LoVo (cell line): ENCODE measurements around the gene ASXL3.

Experiments used
- DNase-seq: peaks from one replicate; pipeline ENCODE4 v3.0.0-alpha.2; 2016; ENCODE audit warnings: low spot score

Gene ASXL3

DNA sequence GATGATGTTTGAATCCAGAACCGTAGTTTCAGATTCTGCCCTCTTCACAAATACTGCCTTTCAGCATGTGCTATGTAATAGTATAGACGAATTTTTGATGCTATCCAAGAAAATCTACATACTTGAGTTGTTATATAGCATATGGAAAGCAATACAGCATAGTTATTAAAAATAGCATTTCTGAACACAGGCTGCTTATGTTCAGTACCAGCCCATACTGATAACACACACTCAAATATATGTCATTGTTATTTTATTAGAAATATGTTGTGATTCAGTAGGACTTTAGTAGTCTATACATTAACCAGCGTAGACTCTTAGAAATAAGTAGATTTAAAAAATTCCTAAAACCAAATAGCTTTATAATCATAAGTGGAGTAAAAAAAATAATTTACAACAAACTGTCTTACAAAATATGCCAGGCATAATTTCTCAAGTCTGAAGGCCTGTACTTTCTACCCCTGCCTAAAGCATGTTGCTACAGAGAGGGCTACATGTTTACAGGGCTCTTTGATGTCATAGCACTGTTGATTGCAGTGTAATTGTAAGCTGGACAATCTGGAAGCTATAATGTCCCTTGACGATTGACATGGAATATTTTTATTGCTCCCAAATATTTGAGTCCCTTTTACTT, 86.3 kb downstream of the ASXL3 start:
- no peak for DNase-seq

DNA sequence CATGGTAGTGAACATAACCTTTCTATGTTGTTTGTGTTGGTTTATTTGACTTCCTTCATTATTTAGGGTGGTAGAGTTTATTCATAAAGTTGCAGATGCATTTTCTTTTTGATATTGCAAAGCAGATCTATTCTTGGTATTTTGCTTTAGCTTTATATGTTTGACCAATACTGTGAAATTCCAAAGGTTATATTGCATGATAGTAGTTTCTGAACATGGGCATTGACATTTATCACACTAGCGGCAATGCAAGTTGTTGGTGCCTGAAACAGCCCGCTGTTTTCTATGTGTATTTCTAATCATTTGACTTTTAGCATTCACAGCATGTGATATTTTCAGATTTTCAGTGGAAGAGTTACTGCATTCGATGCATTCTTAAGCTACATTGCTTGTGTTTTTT, 87.2 kb downstream of the ASXL3 start:
- no peak for DNase-seq

GRCh38 chr18:33665641-33666040, 87.6 kb downstream of the ASXL3 start:
- no peak for DNase-seq

DNA sequence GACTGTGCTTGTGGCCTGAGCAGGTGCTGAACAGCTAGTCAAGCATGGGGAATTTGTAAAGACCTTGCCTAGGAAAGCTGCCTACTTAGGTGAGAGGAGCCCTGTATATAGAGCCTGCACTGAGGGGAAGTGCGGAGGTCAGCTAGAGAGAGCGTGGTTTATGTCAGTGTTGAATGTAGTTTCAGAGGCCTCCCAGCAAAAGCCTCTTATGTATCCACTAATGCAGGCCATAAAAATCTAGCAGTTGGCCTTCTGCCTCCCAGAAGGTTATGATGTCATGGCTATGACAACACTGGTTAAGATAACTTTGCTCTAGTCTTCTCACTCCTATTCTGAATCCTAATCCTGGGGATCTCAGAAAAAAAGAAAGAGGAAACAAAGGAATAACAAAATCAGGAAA, 88.9 kb downstream of the ASXL3 start:
- no peak for DNase-seq

DNA sequence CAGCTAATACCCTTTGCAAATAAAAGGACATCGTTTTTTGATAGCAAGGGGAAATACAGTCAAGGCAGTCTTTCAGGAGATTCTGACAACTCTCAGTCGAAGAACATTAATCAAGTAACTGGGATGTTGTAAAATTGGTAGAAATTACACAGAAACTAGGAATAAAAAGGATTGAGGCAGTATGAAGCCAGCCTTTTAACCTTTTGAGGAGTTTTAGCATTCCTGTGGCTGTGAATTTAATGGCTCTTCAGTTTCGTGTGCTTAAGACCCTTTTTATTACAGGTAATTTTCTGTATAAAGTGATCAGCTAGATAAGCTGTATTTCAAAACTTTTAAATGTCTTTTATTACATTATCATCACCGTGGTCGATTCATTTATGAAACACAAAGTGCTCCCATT, 91.6 kb downstream of the ASXL3 start:
- DNase-seq, result no peak

DNA sequence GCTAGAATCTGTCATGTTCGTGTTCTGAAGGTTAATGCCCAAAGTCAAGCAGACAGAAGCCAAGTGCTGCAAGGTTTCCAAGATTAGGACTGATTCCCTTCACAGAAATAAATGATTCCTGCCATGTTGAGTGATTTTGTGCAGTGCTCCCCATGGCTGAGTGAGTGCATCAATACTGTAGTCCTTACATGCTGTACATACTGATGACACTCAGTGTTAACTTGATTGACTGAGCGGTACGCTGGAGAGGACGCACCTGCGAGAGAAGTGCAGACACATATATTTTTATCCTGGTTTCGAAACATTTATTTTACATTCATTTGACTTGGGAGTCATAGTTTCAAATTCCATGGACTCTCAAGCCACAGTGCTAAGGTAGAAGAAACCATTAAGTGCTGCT, 92.0 kb downstream of the ASXL3 start:
- no peak for DNase-seq

- DNase-seq, result no peak
Measured at GRCh38 chr18:33673689-33674088, 95.7 kb downstream of the ASXL3 start.

GRCh38 chr18:33676593-33676992, 98.6 kb downstream of the ASXL3 start:
- no peak for DNase-seq

DNA sequence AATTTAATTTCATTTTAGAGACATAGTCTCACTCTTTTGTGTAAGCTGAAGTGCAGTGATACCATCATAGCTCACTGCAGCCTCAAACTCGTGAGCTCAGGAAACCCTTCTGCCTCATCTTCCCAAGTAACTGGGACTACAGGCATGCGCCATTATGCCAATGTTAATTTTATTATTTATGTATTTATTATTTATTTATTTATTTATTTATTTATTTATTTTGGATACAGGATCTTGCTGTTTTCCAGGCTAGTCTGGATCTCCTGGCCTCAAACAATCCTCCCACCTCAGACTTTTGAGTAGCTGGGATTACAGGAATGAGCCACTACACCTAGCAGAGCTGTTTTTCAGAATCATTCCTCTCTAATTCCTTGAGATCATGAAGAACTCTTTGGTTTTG, 99.9 kb downstream of the ASXL3 start:
- DNase-seq, result no peak

DNA sequence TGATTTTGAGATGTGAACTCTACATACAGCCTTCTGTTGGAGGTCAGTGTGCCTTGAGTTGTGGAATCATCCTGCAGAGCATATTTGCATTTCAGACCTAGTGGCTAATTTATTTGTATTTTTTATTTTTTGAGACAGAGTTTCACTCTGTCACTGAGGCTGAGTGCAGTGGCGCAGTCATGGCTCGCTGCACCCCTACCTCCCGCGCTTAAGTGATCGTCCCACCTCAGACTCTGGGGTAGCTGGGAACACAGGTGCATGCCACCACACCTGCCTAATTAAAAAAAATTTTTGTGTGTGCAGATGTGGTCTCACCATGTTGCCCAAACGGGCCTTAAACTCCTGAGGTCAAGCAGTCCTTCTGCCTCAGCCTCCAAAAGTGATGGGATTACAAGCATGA, 104.4 kb downstream of the ASXL3 start:
- no peak for DNase-seq

DNA sequence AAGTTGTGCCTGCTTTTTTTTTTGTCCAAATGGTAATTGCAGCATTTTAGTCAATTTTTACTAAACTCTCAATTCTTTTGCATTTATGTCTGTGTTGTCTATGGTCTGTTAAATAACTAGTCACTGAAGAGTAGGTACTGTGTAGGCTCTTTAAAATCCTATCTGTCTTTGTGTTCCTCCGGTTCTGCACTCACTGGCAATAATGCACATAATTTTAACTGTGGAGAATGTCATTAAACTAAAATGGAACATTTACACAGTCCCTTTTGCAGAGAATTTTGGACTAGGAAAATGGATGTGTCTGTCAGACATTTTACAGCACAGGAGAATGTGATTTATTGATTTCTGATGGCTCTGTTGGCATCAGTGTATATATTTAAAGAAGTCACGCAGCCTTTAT, 116.6 kb downstream of the ASXL3 start:
- no peak for DNase-seq

DNA sequence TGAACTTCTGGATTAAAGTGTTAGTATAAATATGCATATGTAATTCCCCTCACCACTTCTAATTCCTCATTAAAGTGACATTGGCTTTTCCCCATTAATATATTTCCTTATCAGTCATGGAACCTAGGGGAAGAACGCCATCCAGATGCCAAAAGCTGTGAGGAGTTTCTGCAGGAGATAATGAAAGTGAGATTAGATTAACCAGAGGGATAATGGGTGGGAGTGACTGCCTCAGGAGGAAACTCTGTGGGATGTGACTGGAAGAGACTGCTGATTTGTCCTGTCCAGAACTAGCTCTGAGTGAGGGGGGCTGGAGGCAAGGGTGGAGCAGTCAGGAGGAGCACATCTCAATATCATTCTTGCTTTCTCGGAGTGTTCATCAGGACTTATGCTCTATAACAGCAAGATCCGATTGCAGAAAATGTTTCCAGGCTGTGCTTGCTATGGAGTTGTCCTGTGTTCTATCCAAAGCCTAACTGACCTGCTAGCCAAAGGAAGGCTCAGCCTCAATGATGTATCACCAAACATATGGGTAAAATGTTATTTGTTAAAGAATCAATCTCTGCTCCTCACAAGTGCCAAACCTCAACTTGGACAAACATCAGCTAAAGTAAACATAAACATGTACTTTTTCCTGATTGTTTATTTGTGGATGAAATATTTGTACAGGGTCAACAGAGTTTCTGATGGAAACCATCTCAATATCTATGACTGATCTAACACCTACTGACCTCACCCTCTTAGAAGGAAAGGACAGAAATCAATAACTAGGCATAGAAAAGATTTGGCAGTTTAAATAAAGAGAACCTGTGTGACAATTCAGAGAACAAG, 118.5 kb downstream of the ASXL3 start:
- no peak for DNase-seq

DNA sequence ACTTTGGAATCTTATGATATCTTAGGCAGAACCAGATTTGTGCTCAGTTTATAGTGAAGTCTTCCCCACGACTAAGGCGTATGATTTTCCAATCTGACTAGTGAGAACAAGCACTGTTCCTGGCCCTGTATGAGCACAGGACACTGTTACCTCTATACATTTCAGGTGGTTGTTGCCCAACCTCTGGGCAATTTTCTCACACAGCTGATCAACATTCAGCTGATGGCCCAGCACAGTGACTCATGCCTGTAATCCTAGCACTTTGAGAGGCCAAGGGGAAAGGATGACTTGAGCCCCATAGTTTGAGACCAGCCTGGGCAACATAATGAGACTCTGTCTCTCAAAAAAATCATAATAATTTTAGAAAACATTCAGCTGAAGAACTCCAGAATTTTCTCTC, 119.5 kb downstream of the ASXL3 start:
- no peak for DNase-seq

GRCh38 chr18:33699372-33699771, 121.4 kb downstream of the ASXL3 start:
- DNase-seq, result no peak

GRCh38 chr18:33700513-33700976, 122.5 kb downstream of the ASXL3 start:
- DNase-seq, result no peak

GRCh38 chr18:33702625-33703024, 124.6 kb downstream of the ASXL3 start:
- no peak for DNase-seq

GRCh38 chr18:33706391-33706790, 128.4 kb downstream of the ASXL3 start:
- no peak for DNase-seq

DNA sequence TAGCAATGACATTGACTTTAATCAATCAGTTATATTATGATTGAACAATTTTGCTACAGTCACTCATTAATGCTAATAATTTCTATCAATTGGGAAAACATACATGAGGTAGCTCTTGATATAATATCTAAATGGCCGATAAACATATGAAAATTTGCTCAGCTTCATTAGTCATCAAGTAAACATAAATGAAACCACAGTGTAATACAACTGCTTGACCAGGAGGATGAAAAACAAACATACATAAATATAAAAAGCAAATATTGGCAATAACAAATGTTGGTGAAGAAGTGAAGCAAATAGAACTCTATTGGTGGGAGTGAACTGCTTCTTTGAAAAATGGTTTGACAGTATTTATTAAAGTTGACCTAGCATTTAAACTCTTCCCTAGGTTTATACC, 130.9 kb downstream of the ASXL3 start:
- DNase-seq, result no peak

- no peak for DNase-seq
Measured at GRCh38 chr18:33710269-33710668, 132.2 kb downstream of the ASXL3 start.

DNA sequence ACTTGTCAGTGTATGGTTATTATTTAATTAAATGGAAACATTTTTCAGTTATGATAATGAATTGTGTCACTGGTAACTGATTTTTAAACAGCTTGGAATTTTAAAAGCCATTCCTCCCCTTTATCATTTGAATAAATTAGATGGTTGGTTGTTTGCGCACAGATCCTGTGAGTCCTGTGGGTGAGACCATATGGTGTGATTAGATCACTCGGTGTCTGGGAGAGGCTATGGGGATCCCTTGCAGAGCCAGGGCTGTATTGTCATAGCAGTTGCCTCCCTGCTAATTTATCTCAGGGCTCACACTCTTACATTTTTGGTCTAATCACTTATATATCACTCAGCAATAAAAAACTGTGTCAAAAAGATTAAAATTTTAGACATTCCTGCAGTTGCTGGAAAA, 133.5 kb downstream of the ASXL3 start:
- DNase-seq, result no peak

- DNase-seq, result no peak
Measured at GRCh38 chr18:33712719-33713118, 134.7 kb downstream of the ASXL3 start.

GRCh38 chr18:33716061-33716683, 138.2 kb downstream of the ASXL3 start:
- no peak for DNase-seq

DNA sequence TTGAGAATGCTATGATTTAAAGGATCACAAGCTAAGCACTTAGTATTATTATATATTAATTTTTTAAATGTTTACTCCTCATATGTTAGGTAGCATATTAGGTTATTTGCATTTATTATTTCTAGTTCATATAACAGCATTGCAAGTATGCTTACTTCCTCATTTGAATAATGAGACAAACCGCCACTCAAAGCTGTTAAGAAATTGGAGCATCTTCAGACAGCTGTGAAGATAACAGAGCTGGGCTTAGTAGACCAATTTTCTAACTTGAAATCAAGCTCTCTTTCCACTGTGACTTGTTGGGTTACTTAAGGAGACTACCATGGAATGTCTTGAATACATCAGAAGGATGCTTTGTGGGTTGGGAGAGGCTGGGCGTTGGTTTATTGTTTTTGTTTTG, 139.3 kb downstream of the ASXL3 start:
- no peak for DNase-seq
